ENCODE results near the gene TUBA4A.

TUBA4A gene

DNA sequence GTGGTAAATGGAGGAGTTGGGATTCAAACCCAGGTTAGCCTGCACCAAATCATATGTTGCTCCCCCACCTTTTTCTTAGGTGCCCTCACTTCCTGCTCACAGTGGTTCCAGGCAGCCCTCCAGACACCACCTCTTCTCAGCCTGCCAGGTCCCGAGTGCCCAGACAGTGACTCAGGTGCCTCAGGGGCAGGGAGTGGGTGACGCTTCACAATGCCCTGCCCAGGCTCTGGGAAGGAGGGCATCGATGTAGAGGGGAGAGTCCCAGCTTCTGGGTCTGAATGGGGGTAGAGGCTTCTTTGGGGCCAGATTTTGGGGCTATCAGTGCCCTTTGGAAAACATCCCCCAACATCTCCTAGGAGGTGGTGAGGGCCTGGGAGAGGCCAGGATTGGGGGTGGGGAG, 20.2 kb upstream of the TUBA4A start:
- DNase-seq (ENCODE audit: low read depth) = no peak
- no peak for TF ChIP-seq CTCF (IDR thresholded peaks at IDR 0.05; ENCODE audit: insufficient read depth, low read depth, low read length, missing control alignments)
- no peak overlapping the region for H3K4me3 ChIP-seq (ENCODE audit: low read depth, low read length)

DNA sequence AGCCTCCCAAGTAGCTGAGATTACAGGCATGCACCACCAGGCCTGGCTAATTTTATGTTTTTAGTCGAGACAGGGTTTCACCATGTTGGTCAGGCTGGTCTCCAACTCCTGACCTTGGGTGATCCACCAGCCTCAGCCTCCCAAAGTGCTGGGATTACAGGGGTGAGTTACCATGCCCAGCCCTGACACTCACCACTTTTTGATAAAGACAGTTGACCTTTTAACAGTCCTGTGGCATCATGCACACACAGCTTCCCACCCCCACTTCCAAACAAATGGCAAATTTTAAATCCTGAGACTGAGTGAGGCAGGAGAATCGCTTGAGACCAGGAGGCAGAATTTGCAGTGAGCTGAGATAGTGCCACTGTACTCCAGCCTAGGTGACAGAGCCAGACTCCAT, 19.3 kb upstream of the TUBA4A start:
- no peak for DNase-seq (ENCODE audit: low read depth)
- TF ChIP-seq CTCF (IDR thresholded peaks at IDR 0.05; ENCODE audit: insufficient read depth, low read depth, low read length, missing control alignments) = no peak

DNA sequence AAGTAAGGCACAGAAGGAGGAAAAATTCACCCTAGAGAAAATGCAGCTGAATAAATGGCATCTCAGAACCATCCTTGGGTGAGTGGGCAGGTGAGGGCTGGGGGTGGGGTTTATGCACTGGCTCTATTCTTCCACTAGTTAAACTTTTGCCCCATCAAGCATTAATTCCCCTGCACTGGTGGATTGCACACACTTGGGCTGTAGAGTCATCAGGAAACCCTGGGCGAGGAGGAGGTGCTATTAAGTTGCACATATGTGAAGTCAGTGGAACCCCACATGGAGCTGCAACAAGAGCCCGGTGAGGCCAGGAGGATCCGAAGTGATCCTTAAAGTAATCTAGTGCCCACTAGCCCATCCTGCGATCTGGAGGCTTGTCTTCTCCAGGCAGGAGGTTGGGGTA, 18.6 kb upstream of the TUBA4A start:
- H3K4me3 ChIP-seq (ENCODE audit: low read depth, low read length) = no peak overlapping the region
- DNase-seq (ENCODE audit: low read depth) = no peak
- TF ChIP-seq CTCF (IDR thresholded peaks at IDR 0.05; ENCODE audit: insufficient read depth, low read depth, low read length, missing control alignments) = no peak

More for the DNA sequence above, 19.3 kb upstream of the TUBA4A start:
- H3K4me3 ChIP-seq (ENCODE audit: low read depth, low read length) = no peak overlapping the region

- no peak for TF ChIP-seq CTCF (IDR thresholded peaks at IDR 0.05; ENCODE audit: insufficient read depth, low read depth, low read length, missing control alignments)
- H3K4me3 ChIP-seq (ENCODE audit: low read depth, low read length) = no peak overlapping the region
- no peak for DNase-seq (ENCODE audit: low read depth)
Measured at GRCh38 chr2:219271021-219271420, 17.3 kb upstream of the TUBA4A start.

DNA sequence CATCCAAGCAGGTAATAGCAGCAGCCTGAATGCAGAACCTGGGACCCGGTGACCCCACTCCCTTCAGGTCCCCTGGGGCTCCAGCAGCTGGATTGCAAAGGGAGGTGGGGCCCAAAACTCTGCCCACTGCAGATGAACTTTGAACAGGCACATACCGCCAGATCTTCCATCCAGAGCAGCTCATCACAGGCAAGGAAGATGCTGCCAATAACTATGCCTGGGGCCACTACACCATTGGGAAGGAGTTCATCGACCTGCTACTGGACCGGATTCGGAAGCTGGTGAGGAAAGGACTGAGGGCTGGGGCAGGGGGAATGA, 16.3 kb upstream of the TUBA4A start:
- no peak overlapping the region for H3K4me3 ChIP-seq (ENCODE audit: low read depth, low read length)
- DNase-seq (ENCODE audit: low read depth) = no peak
- TF ChIP-seq CTCF (IDR thresholded peaks at IDR 0.05; ENCODE audit: insufficient read depth, low read depth, low read length, missing control alignments) = no peak

- TF ChIP-seq CTCF (IDR thresholded peaks at IDR 0.05; ENCODE audit: insufficient read depth, low read depth, low read length, missing control alignments) = no peak
- DNase-seq (ENCODE audit: low read depth) = no peak
- H3K4me3 ChIP-seq (ENCODE audit: low read depth, low read length) = no peak overlapping the region
Measured at GRCh38 chr2:219269362-219270054, 15.8 kb upstream of the TUBA4A start.

- DNase-seq (ENCODE audit: low read depth) = no peak
- no peak overlapping the region for H3K4me3 ChIP-seq (ENCODE audit: low read depth, low read length)
- TF ChIP-seq CTCF (IDR thresholded peaks at IDR 0.05; ENCODE audit: insufficient read depth, low read depth, low read length, missing control alignments) = no peak
Measured at GRCh38 chr2:219268294-219268693, 14.6 kb upstream of the TUBA4A start.

All from GM12865 (cell line).